GM23248 (cell line): ENCODE data around the gene CENPU. TPM values are rescaled to one million over a fixed set of nuclear protein-coding genes. Genes with fewer than 3 reads are reported as not detected.

Experiments
- DNase-seq: peaks from one replicate; pipeline ENCODE4 v3.0.0-alpha.2; 2015
- H2AFZ ChIP-seq: fragments of 200-600 bp; sonication (generic); 2 replicates; pipeline ENCODE4 v1.6.1; 2016; ENCODE audit warnings: antibody characterized with exemption
- H3F3A ChIP-seq: fragments of 200-600 bp; sonication (generic); 2 replicates; pipeline ENCODE4 v1.6.1; 2016; ENCODE audit warnings: mild to moderate bottlenecking, antibody characterized with exemption, mixed run types; ENCODE audit not compliant: insufficient read depth
- H3K27ac ChIP-seq: fragments of 200-600 bp; sonication (generic); 2 replicates; pipeline ENCODE4 v1.5.1; 2016; ENCODE audit warnings: mild to moderate bottlenecking
- H3K27me3 ChIP-seq: fragments of 200-600 bp; sonication (generic); replicated peaks from 2 replicates; pipeline ENCODE4 v1.6.1; 2016; ENCODE audit warnings: mild to moderate bottlenecking; ENCODE audit not compliant: insufficient read depth
- H3K36me3 ChIP-seq: fragments of 200-600 bp; sonication (generic); 2 replicates; pipeline ENCODE4 v1.6.1; 2016; ENCODE audit warnings: low read depth, mild to moderate bottlenecking
- H3K4me1 ChIP-seq: fragments of 200-600 bp; sonication (generic); 2 replicates; pipeline ENCODE4 v1.6.1; 2016; ENCODE audit warnings: mild to moderate bottlenecking; ENCODE audit not compliant: insufficient read depth
- H3K4me2 ChIP-seq: fragments of 200-600 bp; sonication (generic); one replicate; pipeline ENCODE4 v1.6.1; 2016; ENCODE audit warnings: mild to moderate bottlenecking; ENCODE audit not compliant: unreplicated experiment
- H3K4me3 ChIP-seq: fragments of 200-600 bp; sonication (generic); 2 replicates; pipeline ENCODE4 v1.5.1; 2016; ENCODE audit warnings: mild to moderate bottlenecking
- H3K79me2 ChIP-seq: fragments of 200-600 bp; sonication (generic); 2 replicates; pipeline ENCODE4 v1.6.1; 2016; ENCODE audit warnings: mild to moderate bottlenecking; ENCODE audit not compliant: insufficient read depth
- H3K9ac ChIP-seq: fragments of 200-600 bp; sonication (generic); 2 replicates; pipeline ENCODE4 v1.6.1; 2016; ENCODE audit warnings: mild to moderate bottlenecking
- H3K9me2 ChIP-seq: fragments of 200-600 bp; sonication (generic); 2 replicates; pipeline ENCODE4 v1.6.1; 2016; ENCODE audit warnings: mixed run types, mild to moderate bottlenecking, moderate library complexity; ENCODE audit not compliant: insufficient read depth
- H3K9me3 ChIP-seq: fragments of 200-600 bp; sonication (generic); one replicate; pipeline ENCODE4 v1.6.1; 2017; ENCODE audit warnings: low read depth
- H4K20me1 ChIP-seq: fragments of 200-600 bp; sonication (generic); 2 replicates; pipeline ENCODE4 v1.6.0; 2016; ENCODE audit not compliant: insufficient read depth
- EZH2 ChIP-seq: fragments of 200-600 bp; sonication (generic); IDR thresholded peaks from 2 replicates; pipeline ENCODE4 v1.6.1; 2018; ENCODE audit warnings: antibody characterized with exemption, mild to moderate bottlenecking; ENCODE audit not compliant: insufficient read depth, poor library complexity, severe bottlenecking
- EZH2phosphoT487 ChIP-seq: fragments of 200-600 bp; sonication (generic); IDR thresholded peaks from 2 replicates; pipeline ENCODE4 v1.6.1; 2018; ENCODE audit warnings: antibody characterized with exemption, moderate library complexity, mild to moderate bottlenecking, low read depth; ENCODE audit not compliant: insufficient read depth
- WGBS, 2 experiments: methylation state at CpG; one replicate each; pipeline ENCODE4 v1.1.6; 2015 to 2017; ENCODE audit warnings: low lambda C conversion rate in 2 of 2, low coverage in 1 of 2; ENCODE audit errors: missing lambda C conversion rate in 2 of 2; 5-methylcytosine and 5-hydroxymethylcytosine counted together
- in situ Hi-C: fragments of 300-500 bp; cut with MboI; formaldehyde crosslinking; loops from 2 replicates; pipeline ENCODE4 v1.15.0; 2020
- polyA plus RNA-seq: library from polyadenylated mRNA; unstranded; fragments of >200 nt; fragmentation: Nextera tagmentation; extraction: Ambion mirVana; gene quantifications from 2 replicates; pipeline ENCODE4 v1.2.1, GENCODE V29; 2016
- total RNA-seq: library from RNA; depleted of rRNA; stranded (reverse); fragments of >200 nt; shearing (Covaris generic); gene quantifications from 2 replicates; pipeline ENCODE4 v1.2.3, GENCODE V29; 2014

Gene CENPU
- total and polyA plus RNA-seq, 2 experiments from 2014 or later, result 8.5 to 15.7 TPM

DNA sequence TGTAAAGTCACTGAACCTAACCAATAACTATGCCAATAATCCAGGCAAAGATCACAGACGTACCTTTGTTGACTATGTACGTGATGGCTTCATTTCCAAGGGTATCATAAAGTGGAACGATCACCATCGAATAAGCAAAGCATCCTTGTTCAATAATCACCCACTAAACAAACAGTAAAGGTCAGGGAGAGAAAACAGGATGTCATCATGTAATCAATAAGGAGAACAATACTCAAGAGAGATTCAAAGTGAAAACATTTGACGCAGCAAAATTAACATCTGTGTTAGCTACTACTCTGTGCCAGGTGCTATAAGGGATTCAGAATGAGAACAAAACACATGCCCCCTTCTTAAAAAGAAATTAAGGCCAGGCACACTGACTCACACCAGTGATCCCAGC, 42.9 kb upstream of the CENPU start:
- no peak overlapping the region for H2AFZ ChIP-seq
- no peak for TF ChIP-seq EZH2phosphoT487
- TF ChIP-seq EZH2, result no peak
- H3K9me3 ChIP-seq, result no peaks in the 10 kb centered on the region
- H3K4me2 ChIP-seq, result no peak overlapping the region
- H4K20me1 ChIP-seq, result no peaks in the 10 kb centered on the region
- no peaks in the 10 kb centered on the region for H3K9me2 ChIP-seq
- H3K4me3 ChIP-seq, result no peak overlapping the region
- H3K27ac ChIP-seq, result no peak overlapping the region
- no peaks in the 10 kb centered on the region for H3K27me3 ChIP-seq
- no peaks in the 10 kb centered on the region for H3K4me1 ChIP-seq
- 0 out of 2 replicates have a peak, but pooled peaks cover 10% of the 10 kb centered on the region for H3K36me3 ChIP-seq
- WGBS, 2 experiments, result 97% methylated on average over 5 of the region's 5 CpGs
- DNase-seq, result no peak
- H3K79me2 ChIP-seq, result no peaks in the 10 kb centered on the region
- in situ Hi-C loops, result no loop called here
- H3F3A ChIP-seq, result no peaks in the 10 kb centered on the region
- no peak overlapping the region for H3K9ac ChIP-seq

GRCh38 chr4:184775854-184776555, 42.1 kb upstream of the CENPU start:
- no peaks in the 10 kb centered on the region for H3F3A ChIP-seq
- no peaks in the 10 kb centered on the region for H3K27me3 ChIP-seq
- in situ Hi-C loops, result no loop called here
- no peak overlapping the region for H3K4me3 ChIP-seq
- no peak overlapping the region for H3K27ac ChIP-seq
- WGBS, 2 experiments, result 75 to 78% methylated on average over 13 of the region's 13 CpGs
- no peak overlapping the region for H3K9ac ChIP-seq
- H4K20me1 ChIP-seq, result no peaks in the 10 kb centered on the region
- no peaks in the 10 kb centered on the region for H3K9me2 ChIP-seq
- TF ChIP-seq EZH2phosphoT487 (no peak), EZH2 (no peak)
- H3K9me3 ChIP-seq, result no peaks in the 10 kb centered on the region
- H3K4me2 ChIP-seq, result no peak overlapping the region
- DNase-seq, result no peak
- H3K79me2 ChIP-seq, result no peaks in the 10 kb centered on the region
- 0 out of 2 replicates have a peak, but pooled peaks cover 10% of the 10 kb centered on the region for H3K36me3 ChIP-seq
- no peak overlapping the region for H2AFZ ChIP-seq
- H3K4me1 ChIP-seq, result no peaks in the 10 kb centered on the region

GRCh38 chr4:184774152-184774551, 40.3 kb upstream of the CENPU start:
- 0 out of 2 replicates have a peak, but pooled peaks cover 15% of the 10 kb centered on the region for H3K36me3 ChIP-seq
- H2AFZ ChIP-seq, result no peak overlapping the region
- H3K9me3 ChIP-seq, result no peaks in the 10 kb centered on the region
- H3K79me2 ChIP-seq, result no peaks in the 10 kb centered on the region
- no peak for DNase-seq
- no peak overlapping the region for H3K4me2 ChIP-seq
- H3K27me3 ChIP-seq, result no peaks in the 10 kb centered on the region
- 80 to 86% methylated on average over 7 of the region's 7 CpGs for WGBS, 2 experiments
- TF ChIP-seq EZH2 (no peak), EZH2phosphoT487 (no peak)
- H3K4me3 ChIP-seq, result no peak overlapping the region
- no peaks in the 10 kb centered on the region for H3F3A ChIP-seq
- H3K9me2 ChIP-seq, result no peaks in the 10 kb centered on the region
- no peak overlapping the region for H3K27ac ChIP-seq
- no peaks in the 10 kb centered on the region for H4K20me1 ChIP-seq
- no peak overlapping the region for H3K9ac ChIP-seq
- in situ Hi-C loops, result no loop called here
- H3K4me1 ChIP-seq, result no peaks in the 10 kb centered on the region

DNA sequence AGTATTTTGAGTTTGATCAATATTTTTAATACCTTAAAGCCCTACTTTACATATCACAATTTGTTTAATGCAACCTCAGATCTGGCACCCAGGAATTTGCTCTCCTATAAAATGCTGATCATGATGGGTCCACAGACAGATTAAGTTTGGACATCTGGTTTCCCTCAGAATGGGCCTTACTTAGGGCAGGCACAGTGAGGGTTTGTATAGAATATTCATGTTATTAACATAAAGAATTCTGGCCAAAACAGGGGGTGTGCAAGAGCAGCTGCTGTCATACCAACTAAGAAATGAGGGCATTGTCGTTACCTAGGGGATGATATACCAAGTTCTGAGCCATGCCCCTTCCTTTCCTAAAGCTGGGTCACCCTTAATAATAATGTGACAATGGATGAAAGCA, 37.5 kb upstream of the CENPU start:
- no peak for DNase-seq
- H3K4me1 ChIP-seq, result no peaks in the 10 kb centered on the region
- no peaks in the 10 kb centered on the region for H3K9me3 ChIP-seq
- no peaks in the 10 kb centered on the region for H3K79me2 ChIP-seq
- no peaks in the 10 kb centered on the region for H3K27me3 ChIP-seq
- H3K27ac ChIP-seq, result no peak overlapping the region
- in situ Hi-C loops, result no loop called here
- no peak overlapping the region for H3K9ac ChIP-seq
- no peak overlapping the region for H2AFZ ChIP-seq
- H3K9me2 ChIP-seq, result no peaks in the 10 kb centered on the region
- no peaks in the 10 kb centered on the region for H3F3A ChIP-seq
- no peak overlapping the region for H3K4me3 ChIP-seq
- peaks cover 17% of the 10 kb centered on the region; the same call in 1 of the 2 replicates for H3K36me3 ChIP-seq
- H4K20me1 ChIP-seq, result no peaks in the 10 kb centered on the region
- no peak for TF ChIP-seq EZH2phosphoT487
- TF ChIP-seq EZH2, result no peak
- H3K4me2 ChIP-seq, result no peak overlapping the region
- WGBS, 2 experiments, result 50 to 71% methylated on average over 1 of the region's 1 CpG
